NT2/D1 (cell line): Measurements from ENCODE around the gene PDCD5.

Experiments
- SUZ12 ChIP-seq: IDR thresholded peaks from 2 replicates; pipeline ENCODE4 v1.6.1; 2011; ENCODE audit not compliant: insufficient read length, insufficient read depth; ENCODE audit errors: extremely low read depth
- YY1 ChIP-seq: IDR thresholded peaks from 2 replicates; pipeline ENCODE4 v1.6.1; 2011; ENCODE audit not compliant: insufficient read length, insufficient read depth
- ZNF274 ChIP-seq: IDR thresholded peaks from 2 replicates; pipeline ENCODE4 v1.6.1; 2011; ENCODE audit warnings: mild to moderate bottlenecking, low read depth, low read length

DNA sequence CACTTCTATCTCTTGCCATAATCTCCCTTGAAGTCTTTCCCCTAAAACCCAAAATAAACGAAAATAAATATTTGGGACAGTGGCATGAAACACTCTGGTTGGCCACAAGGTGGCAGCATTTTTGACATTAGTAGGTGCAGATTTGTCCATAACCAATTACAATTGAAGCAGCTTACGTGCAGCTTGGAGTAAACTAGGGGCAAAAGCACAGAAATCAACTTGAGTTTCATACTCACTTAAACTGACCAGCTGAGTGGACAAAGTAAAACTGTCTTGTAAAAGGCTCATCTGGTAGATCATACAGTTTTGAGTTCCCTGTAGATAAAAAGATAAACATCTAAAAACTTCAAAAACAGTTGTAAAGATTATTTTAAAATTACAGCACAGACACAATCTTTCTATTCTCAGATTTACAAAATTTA, 18.8 kb downstream of the PDCD5 start:
- TF ChIP-seq SUZ12, result no peak
- no peak for TF ChIP-seq YY1
- no peak for TF ChIP-seq ZNF274
